Osteocyte (in vitro differentiated cells): Measurements from ENCODE around the gene TFG. TPM values are rescaled to one million over a fixed set of nuclear protein-coding genes. Genes with fewer than 3 reads are reported as not detected.

Experiments used
- DNase-seq: peaks from one replicate; pipeline ENCODE4 v3.0.0; 2021; ENCODE audit warnings: mixed read lengths; ENCODE audit not compliant: unreplicated experiment; ENCODE audit errors: extremely low spot score
- H3K27ac Mint-ChIP-seq: one replicate; pipeline ENCODE4 v1.8.0; 2021; ENCODE audit warnings: mild to moderate bottlenecking, mixed read lengths; ENCODE audit not compliant: unreplicated experiment
- H3K27me3 Mint-ChIP-seq: one replicate; pipeline ENCODE4 v1.8.0; 2021; ENCODE audit warnings: mixed read lengths; ENCODE audit not compliant: unreplicated experiment
- H3K36me3 Mint-ChIP-seq: one replicate; pipeline ENCODE4 v1.8.0; 2021; ENCODE audit warnings: mixed read lengths; ENCODE audit not compliant: unreplicated experiment
- H3K4me1 Mint-ChIP-seq: one replicate; pipeline ENCODE4 v1.8.0; 2021; ENCODE audit warnings: mixed read lengths; ENCODE audit not compliant: unreplicated experiment
- H3K4me3 Mint-ChIP-seq: one replicate; pipeline ENCODE4 v1.8.0; 2021; ENCODE audit warnings: mild to moderate bottlenecking, moderate library complexity, mixed read lengths; ENCODE audit not compliant: unreplicated experiment
- H3K9me3 Mint-ChIP-seq: one replicate; pipeline ENCODE4 v1.8.0; 2021; ENCODE audit warnings: mixed read lengths; ENCODE audit not compliant: unreplicated experiment
- total RNA-seq: library from RNA; stranded (reverse); gene quantifications from 2 replicates; pipeline ENCODE4 v1.2.1, GENCODE V29; 2021
- TF ChIP-seq, protein P1 (sequence below): fragments of 200-600 bp; sonication (generic); IDR thresholded peaks from 2 replicates; pipeline ENCODE4 v1.5.0; 2021; ENCODE audit warnings: antibody characterized with exemption, mild to moderate bottlenecking, moderate library complexity

TFG gene
- total RNA-seq, 1 donor from 2014 or later, result 119 TPM

DNA sequence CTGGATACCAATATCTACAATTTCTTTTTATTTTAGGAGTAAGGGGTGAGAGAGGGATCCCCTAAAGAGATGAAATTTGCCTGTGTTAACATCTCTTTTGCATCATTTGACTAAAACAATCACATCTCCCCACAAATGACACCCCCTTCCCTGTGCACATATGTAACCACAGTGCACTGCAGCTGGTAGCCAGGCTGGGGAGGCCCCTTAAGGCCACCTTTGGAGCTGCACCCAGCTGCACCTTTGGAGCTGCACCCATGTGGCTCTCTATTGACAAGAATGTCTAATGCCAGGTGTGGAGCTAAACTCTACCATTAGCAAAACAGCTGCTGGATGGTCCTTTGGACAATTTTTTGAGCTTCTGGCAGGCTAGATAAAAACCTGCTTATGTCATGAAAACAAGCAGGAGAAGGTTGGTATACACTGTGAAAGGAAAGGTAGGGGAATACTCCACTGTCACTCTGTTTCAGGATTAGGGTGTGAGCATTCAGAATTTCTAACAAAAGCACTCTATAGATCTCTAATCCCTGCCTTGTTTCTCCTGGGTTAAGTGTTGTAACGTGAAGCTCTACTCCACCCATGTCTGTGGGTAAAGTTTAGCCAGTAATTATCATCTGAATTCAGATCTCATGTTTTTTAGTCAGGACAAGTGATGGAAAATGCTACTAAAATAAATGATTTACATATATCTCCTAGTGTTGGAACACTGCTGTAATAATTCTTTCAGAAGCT is 52.1 kb downstream of the TFG start:
- Mint-ChIP-seq H3K4me3 (no peak overlapping the region), H3K4me1 (peaks cover 8% of the 10 kb centered on the region), H3K27ac (no peak overlapping the region), H3K9me3 (no peaks in the 10 kb centered on the region), H3K27me3 (no peaks in the 10 kb centered on the region), H3K36me3 (peaks cover 13% of the 10 kb centered on the region)
- TF ChIP-seq, protein P1, sequence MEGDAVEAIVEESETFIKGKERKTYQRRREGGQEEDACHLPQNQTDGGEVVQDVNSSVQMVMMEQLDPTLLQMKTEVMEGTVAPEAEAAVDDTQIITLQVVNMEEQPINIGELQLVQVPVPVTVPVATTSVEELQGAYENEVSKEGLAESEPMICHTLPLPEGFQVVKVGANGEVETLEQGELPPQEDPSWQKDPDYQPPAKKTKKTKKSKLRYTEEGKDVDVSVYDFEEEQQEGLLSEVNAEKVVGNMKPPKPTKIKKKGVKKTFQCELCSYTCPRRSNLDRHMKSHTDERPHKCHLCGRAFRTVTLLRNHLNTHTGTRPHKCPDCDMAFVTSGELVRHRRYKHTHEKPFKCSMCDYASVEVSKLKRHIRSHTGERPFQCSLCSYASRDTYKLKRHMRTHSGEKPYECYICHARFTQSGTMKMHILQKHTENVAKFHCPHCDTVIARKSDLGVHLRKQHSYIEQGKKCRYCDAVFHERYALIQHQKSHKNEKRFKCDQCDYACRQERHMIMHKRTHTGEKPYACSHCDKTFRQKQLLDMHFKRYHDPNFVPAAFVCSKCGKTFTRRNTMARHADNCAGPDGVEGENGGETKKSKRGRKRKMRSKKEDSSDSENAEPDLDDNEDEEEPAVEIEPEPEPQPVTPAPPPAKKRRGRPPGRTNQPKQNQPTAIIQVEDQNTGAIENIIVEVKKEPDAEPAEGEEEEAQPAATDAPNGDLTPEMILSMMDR, result peak; percentile 7
- DNase-seq, result no peak

DNA sequence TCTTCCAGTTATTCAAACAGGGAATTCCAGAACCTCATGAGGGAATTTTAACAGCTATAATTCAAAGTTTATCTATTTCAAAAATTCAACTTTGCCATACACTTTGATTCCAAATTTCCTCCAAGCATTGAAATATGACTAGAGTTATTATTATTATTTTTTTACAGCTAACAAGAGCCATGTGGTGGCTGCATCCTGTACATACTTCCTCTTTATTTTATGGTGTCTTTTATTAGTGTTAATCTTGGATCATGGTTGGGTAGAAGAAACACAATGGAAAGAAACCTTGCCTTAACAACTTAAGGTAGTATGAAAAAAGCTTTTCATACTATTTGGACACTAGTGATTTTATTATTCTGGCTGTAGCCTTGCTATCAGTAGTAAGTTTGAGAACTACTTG is 52.7 kb downstream of the TFG start:
- no peaks in the 10 kb centered on the region for H3K9me3 Mint-ChIP-seq
- peaks cover 10% of the 10 kb centered on the region for H3K36me3 Mint-ChIP-seq
- no peaks in the 10 kb centered on the region for H3K27me3 Mint-ChIP-seq
- no peak for DNase-seq
- no peak overlapping the region for H3K27ac Mint-ChIP-seq
- H3K4me1 Mint-ChIP-seq, result peaks cover 8% of the 10 kb centered on the region
- no peak overlapping the region for H3K4me3 Mint-ChIP-seq
- TF ChIP-seq, protein P1, result no peak

DNA sequence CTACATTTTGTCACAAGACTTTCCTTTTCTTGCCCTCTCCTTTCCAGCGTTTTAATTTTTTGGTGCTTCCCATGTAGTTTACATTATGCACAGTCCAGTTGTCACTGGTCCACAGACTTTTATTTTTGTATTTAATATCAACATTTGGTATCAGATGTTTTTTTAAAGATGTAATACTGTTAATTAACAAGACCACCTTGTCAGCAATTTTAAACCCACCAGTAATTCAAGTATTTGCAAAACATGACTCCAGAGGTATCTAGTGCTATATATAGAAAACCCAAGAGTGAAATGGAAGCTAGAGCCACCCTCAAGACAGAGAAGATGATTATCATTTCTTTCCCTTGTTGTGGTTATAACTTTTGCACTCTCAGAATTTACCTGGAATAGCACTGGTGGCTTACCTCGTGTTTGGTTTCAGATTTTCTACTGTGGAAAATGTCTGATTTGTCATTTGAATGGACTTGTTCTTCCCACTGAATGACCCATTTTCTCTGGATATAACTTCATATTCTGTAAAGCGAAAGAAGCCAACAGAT is 56.2 kb downstream of the TFG start:
- Mint-ChIP-seq H3K27me3 (no peaks in the 10 kb centered on the region), H3K36me3 (peaks cover 10% of the 10 kb centered on the region), H3K27ac (no peak overlapping the region), H3K9me3 (no peaks in the 10 kb centered on the region), H3K4me3 (no peak overlapping the region), H3K4me1 (no peaks in the 10 kb centered on the region)
- no peak for DNase-seq
- TF ChIP-seq, protein P1, result no peak

DNA sequence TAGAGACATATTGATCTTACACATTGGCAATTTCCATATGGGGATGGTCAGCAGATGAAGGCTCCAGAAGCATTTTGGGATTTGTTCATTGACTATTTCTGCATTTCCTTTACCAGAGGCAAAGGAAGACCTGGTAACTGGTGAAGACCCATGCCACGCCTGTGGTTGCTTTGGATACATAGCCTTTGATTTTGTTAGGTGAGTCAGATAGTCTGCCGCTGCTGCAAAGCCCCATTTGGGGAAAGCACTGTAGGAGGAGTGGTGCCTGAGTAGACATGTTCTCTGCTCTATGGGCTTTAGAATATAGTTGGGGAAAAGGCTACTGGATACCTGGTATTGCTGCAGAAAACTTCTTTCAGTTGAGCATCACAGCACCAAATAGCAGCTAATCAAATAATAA is 56.8 kb downstream of the TFG start:
- Mint-ChIP-seq H3K4me3 (no peak overlapping the region), H3K4me1 (no peaks in the 10 kb centered on the region), H3K9me3 (no peaks in the 10 kb centered on the region), H3K27ac (no peak overlapping the region), H3K27me3 (no peaks in the 10 kb centered on the region), H3K36me3 (peaks cover 13% of the 10 kb centered on the region)
- TF ChIP-seq, protein P1, result no peak
- no peak for DNase-seq

DNA sequence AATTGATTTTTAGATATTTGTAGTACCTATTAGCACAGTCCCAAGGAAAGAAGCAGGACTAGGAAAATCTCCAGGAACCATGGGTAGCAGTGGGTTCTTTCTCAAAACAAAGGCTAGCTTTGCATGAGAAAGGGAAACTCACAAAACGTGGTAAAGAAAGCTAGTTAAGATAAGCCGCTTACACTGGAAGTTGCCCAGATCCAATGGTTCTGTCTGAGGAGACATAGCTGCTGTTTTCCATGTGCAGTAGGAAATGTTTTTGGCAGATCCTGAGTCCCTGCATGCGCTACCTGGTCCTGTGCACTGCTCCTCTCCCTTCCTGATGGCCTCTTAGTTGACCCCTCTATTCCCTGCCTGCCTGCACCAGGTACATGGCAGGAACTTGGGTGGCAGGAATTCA is 60.4 kb downstream of the TFG start:
- no peak for DNase-seq
- no peaks in the 10 kb centered on the region for H3K27me3 Mint-ChIP-seq
- peaks cover 19% of the 10 kb centered on the region for H3K36me3 Mint-ChIP-seq
- no peak overlapping the region for H3K27ac Mint-ChIP-seq
- TF ChIP-seq, protein P1, result no peak
- H3K9me3 Mint-ChIP-seq, result no peaks in the 10 kb centered on the region
- H3K4me1 Mint-ChIP-seq, result no peaks in the 10 kb centered on the region
- H3K4me3 Mint-ChIP-seq, result no peak overlapping the region
